GM23338 (cell line): ENCODE results near the gene FAM83F.

Experiments used
- CTCF ChIP-seq, 2 experiments: fragments of 200-600 bp in 1 of 2; sonication (generic) in 1 of 2; conservative IDR thresholded peaks; 2 replicates each; pipeline versions ENCODE4 v1.5.1 to v1.6.1; 2016 to 2017; ENCODE audit warnings: antibody characterized with exemption in 2 of 2, low read depth in 2 of 2, mild to moderate bottlenecking in 2 of 2, moderate library complexity in 1 of 2
- ETS1 ChIP-seq: IDR thresholded peaks from 2 replicates; pipeline ENCODE4 v1.6.1; 2016; ENCODE audit warnings: antibody characterized with exemption
- EZH2 ChIP-seq: fragments of 200-600 bp; sonication (generic); IDR thresholded peaks from one replicate; pipeline ENCODE4 v1.8.0; 2017; ENCODE audit warnings: antibody characterized with exemption, mild to moderate bottlenecking, low read depth; ENCODE audit not compliant: unreplicated experiment
- EZH2phosphoT487 ChIP-seq: fragments of 200-600 bp; sonication (generic); IDR thresholded peaks from one replicate; pipeline ENCODE4 v1.8.1; 2018; ENCODE audit warnings: antibody characterized with exemption; ENCODE audit not compliant: unreplicated experiment
- POLR2AphosphoS5 ChIP-seq: IDR thresholded peaks from 2 replicates; pipeline ENCODE4 v1.6.1; 2016; ENCODE audit warnings: antibody characterized with exemption, low read depth
- STAT1 ChIP-seq: IDR thresholded peaks from one replicate; pipeline ENCODE4 v1.6.1; 2016; ENCODE audit warnings: antibody characterized with exemption; ENCODE audit not compliant: unreplicated experiment
- ZNF462 ChIP-seq: fragments of 250-450 bp; sonication (Bioruptor Pico); IDR thresholded peaks from 2 replicates; pipeline ENCODE4 v1.5.0; 2020; ENCODE audit warnings: mild to moderate bottlenecking, moderate library complexity
- TF ChIP-seq, protein P1 (sequence below): IDR thresholded peaks from one replicate; pipeline ENCODE4 v1.6.1; 2018; ENCODE audit warnings: antibody characterized with exemption; ENCODE audit not compliant: unreplicated experiment

- TF ChIP-seq CTCF (conservative IDR thresholded peaks at IDR 0.05; ENCODE audit: low read depth in 2 of 2), result no peak
- TF ChIP-seq, protein P1, sequence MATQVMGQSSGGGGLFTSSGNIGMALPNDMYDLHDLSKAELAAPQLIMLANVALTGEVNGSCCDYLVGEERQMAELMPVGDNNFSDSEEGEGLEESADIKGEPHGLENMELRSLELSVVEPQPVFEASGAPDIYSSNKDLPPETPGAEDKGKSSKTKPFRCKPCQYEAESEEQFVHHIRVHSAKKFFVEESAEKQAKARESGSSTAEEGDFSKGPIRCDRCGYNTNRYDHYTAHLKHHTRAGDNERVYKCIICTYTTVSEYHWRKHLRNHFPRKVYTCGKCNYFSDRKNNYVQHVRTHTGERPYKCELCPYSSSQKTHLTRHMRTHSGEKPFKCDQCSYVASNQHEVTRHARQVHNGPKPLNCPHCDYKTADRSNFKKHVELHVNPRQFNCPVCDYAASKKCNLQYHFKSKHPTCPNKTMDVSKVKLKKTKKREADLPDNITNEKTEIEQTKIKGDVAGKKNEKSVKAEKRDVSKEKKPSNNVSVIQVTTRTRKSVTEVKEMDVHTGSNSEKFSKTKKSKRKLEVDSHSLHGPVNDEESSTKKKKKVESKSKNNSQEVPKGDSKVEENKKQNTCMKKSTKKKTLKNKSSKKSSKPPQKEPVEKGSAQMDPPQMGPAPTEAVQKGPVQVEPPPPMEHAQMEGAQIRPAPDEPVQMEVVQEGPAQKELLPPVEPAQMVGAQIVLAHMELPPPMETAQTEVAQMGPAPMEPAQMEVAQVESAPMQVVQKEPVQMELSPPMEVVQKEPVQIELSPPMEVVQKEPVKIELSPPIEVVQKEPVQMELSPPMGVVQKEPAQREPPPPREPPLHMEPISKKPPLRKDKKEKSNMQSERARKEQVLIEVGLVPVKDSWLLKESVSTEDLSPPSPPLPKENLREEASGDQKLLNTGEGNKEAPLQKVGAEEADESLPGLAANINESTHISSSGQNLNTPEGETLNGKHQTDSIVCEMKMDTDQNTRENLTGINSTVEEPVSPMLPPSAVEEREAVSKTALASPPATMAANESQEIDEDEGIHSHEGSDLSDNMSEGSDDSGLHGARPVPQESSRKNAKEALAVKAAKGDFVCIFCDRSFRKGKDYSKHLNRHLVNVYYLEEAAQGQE, result no peak
- no peak for TF ChIP-seq EZH2phosphoT487
- no peak for TF ChIP-seq STAT1
- no peak for TF ChIP-seq ZNF462
- TF ChIP-seq EZH2, result no peak
- no peak for TF ChIP-seq ETS1
- no peak for TF ChIP-seq POLR2AphosphoS5
Measured at GRCh38 chr22:40020956-40021355, 26.2 kb downstream of the FAM83F start.
